Gastrocnemius medialis (tissue), 4 donors: ENCODE results near the gene NUSAP1.

ENCODE experiments used
- POLR2A ChIP-seq, 2 donors: fragments of 450-650 bp; IDR thresholded peaks; one replicate each; pipeline ENCODE4 v1.6.1; 2017; ENCODE audit warnings: antibody characterized with exemption in 2 of 2, mild to moderate bottlenecking in 2 of 2, moderate library complexity in 2 of 2
- TF ChIP-seq, protein P1 (sequence below), 5 experiments: fragments of 450-650 bp in 3 of 5; fragments of 200-600 bp in 2 of 5; sonication (generic) in 2 of 5; IDR thresholded peaks in 4 of 5; conservative IDR thresholded peaks in 1 of 5; 1 replicate in 4 of 5; 2 replicates in 1 of 5; pipeline ENCODE4 v1.5.1; 2016 to 2019; ENCODE audit warnings: antibody characterized with exemption in 5 of 5, mild to moderate bottlenecking in 3 of 5, moderate library complexity in 3 of 5

DNA sequence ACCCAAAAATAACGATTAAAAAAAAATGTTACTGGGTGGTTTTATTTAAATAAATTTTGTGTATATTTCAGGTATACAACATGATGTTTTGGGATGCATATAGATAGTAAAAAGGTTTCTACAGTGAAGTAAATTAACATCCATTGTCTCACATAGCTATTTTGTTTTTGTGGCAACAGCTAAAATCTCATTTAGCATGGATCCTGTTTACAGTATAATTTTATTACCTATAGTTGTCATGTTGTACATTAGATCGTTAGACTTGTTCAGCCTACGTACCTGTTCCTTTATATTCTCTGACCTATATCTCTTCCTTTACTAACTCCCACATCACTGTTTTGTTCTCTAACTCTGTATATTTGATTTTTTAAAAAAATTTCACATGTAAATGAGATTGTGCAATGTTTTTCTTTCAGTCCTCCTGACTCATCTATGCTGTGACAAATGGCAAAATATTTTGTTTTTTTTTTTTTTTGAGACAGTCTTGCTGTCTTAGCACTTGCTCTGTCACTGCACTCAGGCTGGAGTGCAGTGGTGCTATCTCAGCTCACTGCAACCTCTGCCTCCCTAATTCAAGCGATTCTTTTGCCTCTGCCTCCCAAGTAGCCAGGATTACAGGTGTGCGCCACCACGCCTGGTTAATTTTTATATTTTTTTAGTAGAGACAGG lies 45.9 kb upstream of the NUSAP1 start:
- no peak for TF ChIP-seq POLR2A (IDR thresholded peaks at IDR 0.05)
- TF ChIP-seq, protein P1, sequence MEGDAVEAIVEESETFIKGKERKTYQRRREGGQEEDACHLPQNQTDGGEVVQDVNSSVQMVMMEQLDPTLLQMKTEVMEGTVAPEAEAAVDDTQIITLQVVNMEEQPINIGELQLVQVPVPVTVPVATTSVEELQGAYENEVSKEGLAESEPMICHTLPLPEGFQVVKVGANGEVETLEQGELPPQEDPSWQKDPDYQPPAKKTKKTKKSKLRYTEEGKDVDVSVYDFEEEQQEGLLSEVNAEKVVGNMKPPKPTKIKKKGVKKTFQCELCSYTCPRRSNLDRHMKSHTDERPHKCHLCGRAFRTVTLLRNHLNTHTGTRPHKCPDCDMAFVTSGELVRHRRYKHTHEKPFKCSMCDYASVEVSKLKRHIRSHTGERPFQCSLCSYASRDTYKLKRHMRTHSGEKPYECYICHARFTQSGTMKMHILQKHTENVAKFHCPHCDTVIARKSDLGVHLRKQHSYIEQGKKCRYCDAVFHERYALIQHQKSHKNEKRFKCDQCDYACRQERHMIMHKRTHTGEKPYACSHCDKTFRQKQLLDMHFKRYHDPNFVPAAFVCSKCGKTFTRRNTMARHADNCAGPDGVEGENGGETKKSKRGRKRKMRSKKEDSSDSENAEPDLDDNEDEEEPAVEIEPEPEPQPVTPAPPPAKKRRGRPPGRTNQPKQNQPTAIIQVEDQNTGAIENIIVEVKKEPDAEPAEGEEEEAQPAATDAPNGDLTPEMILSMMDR (IDR thresholded peaks at IDR 0.05 in 4 of 5, conservative IDR thresholded peaks at IDR 0.05 in 1 of 5), result no peak
